GM12891 (cell line): ENCODE measurements around the gene ALB.

Experiments used
- POLR2A ChIP-seq: IDR thresholded peaks from 2 replicates; pipeline ENCODE4 v1.6.1; 2011; ENCODE audit warnings: low read depth, low read length, control low read depth
- POLR2AphosphoS5 ChIP-seq: IDR thresholded peaks from 2 replicates; pipeline ENCODE4 v1.6.1; 2011; ENCODE audit warnings: low read depth, low read length, control low read depth
- TAF1 ChIP-seq: IDR thresholded peaks from 2 replicates; pipeline ENCODE4 v1.6.1; 2011; ENCODE audit warnings: low read depth, low read length, control low read depth

DNA sequence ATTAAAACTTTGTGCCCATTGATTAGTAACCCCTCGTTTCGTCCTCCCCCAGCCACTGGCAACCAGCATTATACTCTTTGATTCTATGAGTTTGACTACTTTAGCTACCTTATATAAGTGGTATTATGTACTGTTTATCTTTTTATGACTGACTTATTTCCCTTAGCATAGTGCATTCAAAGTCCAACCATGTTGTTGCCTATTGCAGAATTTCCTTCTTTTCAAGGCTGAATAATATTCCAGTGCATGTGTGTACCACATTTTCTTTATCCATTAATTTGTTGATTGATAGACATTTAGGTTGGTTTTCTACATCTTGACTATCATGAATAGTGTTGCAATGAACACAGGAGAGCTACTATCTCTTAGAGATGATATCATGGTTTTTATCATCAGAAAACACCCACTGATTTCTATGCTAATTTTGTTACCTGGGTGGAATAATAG is 3.2 kb downstream of the ALB start:
- TF ChIP-seq POLR2A (no peak), POLR2AphosphoS5 (no peak), TAF1 (no peak)
